ENCODE measurements around the gene CLK3. TPM values are rescaled to one million over a fixed set of nuclear protein-coding genes. Genes with fewer than 3 reads are reported as not detected.

CLK3 gene
- total and polyA plus RNA-seq, 2 donors (not counting 3 experiments of a cell fraction or from before 2014, with no cell fraction given), result 75.5 to 121 TPM

- ChIA-PET POLR2A (no interaction called here), CTCF (interaction anchor here (0.7 to 18.1 kb wide), 25 partner anchors 10 to 322 kb away, joined by 3 to 696 read pairs (median 5); no protein-coding TSS in a partner anchor)
- Histone ChIP-seq H3K9ac (replicated peaks; ENCODE audit: extremely low read depth, insufficient read depth, low read length) (no peak overlapping the region), H3K4me3 (replicated peaks in 1 of 3; ENCODE audit: insufficient read depth in 1 of 3, low read depth in 1 of 3, low read length in 3 of 3) (no peak overlapping the region), H4K20me1 (replicated peaks; ENCODE audit: control insufficient read depth, extremely low read depth, insufficient read depth, low read length) (no peaks in the 10 kb centered on the region), H3K4me2 (ENCODE audit: insufficient read depth, low read length) (no peak overlapping the region), H3K9me1 (replicated peaks; ENCODE audit: control insufficient read depth, extremely low read depth, insufficient read depth, low read length) (no peaks in the 10 kb centered on the region), H3K4me1 (ENCODE audit: control insufficient read depth, extremely low read depth, insufficient read depth, low read length) (no peaks in the 10 kb centered on the region), H2AFZ (ENCODE audit: low read depth, low read length) (no peak overlapping the region), H3K27me3 (ENCODE audit: control insufficient read depth in 2 of 2, insufficient read depth in 2 of 2, low read length in 2 of 2) (no peaks in the 10 kb centered on the region), H3K9me3 (replicated peaks; ENCODE audit: control insufficient read depth, insufficient read depth, low read length) (no peaks in the 10 kb centered on the region), H3K27ac (ENCODE audit: insufficient read depth, low read depth, low read length) (no peak overlapping the region), H3K79me2 (ENCODE audit: control insufficient read depth, insufficient read depth, low read length) (no peaks in the 10 kb centered on the region), H3K36me3 (ENCODE audit: control insufficient read depth in 2 of 2, extremely low read depth in 1 of 2, insufficient read depth in 2 of 2, low read length in 2 of 2) (peaks cover 8 to 38% of the 10 kb centered on the region in 2 experiments)
- dilution Hi-C loops (cut with MboI; ENCODE audit: extremely low pct_ligation_motif_present, low sequenced_read_pairs), result loop anchor here (25.0 kb wide), 1 partner anchor 127 kb away; no protein-coding TSS in a partner anchor
- no TSS peak for BruUV-seq (replicated peaks)
- peak; percentile 76 for DNase-seq (ENCODE audit: low read depth, low spot score)
- TF ChIP-seq CTCF (IDR thresholded peaks at IDR 0.05; ENCODE audit: extremely low read depth in 1 of 2, insufficient read depth in 1 of 2, low read depth in 1 of 2, low read length in 2 of 2), result peak; percentile 82 to 89
- TF ChIP-seq MYC (IDR thresholded peaks at IDR 0.05; ENCODE audit: low read depth, low read length), result no peak
- intact Hi-C loops (cut with micrococcal nuclease), result loop anchor here (1.0 kb wide), 3 partner anchors 16 to 315 kb away; no protein-coding TSS in a partner anchor
- peak; percentile 97 for FAIRE-seq
Observed at GRCh38 chr15:74635228-74635627, 19.6 kb downstream of the CLK3 start.

- Histone ChIP-seq H4K20me1 (replicated peaks; ENCODE audit: control insufficient read depth, extremely low read depth, insufficient read depth, low read length) (no peaks in the 10 kb centered on the region), H2AFZ (ENCODE audit: low read depth, low read length) (no peak overlapping the region), H3K9ac (replicated peaks; ENCODE audit: extremely low read depth, insufficient read depth, low read length) (no peak overlapping the region), H3K36me3 (ENCODE audit: control insufficient read depth in 2 of 2, extremely low read depth in 1 of 2, insufficient read depth in 2 of 2, low read length in 2 of 2) (peaks cover 9 to 29% of the 10 kb centered on the region in 2 experiments), H3K27ac (ENCODE audit: insufficient read depth, low read depth, low read length) (no peak overlapping the region), H3K4me1 (ENCODE audit: control insufficient read depth, extremely low read depth, insufficient read depth, low read length) (peaks cover under 1% of the 10 kb centered on the region), H3K4me2 (ENCODE audit: insufficient read depth, low read length) (no peak overlapping the region), H3K9me1 (replicated peaks; ENCODE audit: control insufficient read depth, extremely low read depth, insufficient read depth, low read length) (no peaks in the 10 kb centered on the region), H3K9me3 (replicated peaks; ENCODE audit: control insufficient read depth, insufficient read depth, low read length) (no peaks in the 10 kb centered on the region), H3K79me2 (ENCODE audit: control insufficient read depth, insufficient read depth, low read length) (no peaks in the 10 kb centered on the region), H3K4me3 (replicated peaks in 1 of 3; ENCODE audit: insufficient read depth in 1 of 3, low read depth in 1 of 3, low read length in 3 of 3) (no peak overlapping the region), H3K27me3 (ENCODE audit: control insufficient read depth in 2 of 2, insufficient read depth in 2 of 2, low read length in 2 of 2) (no peaks in the 10 kb centered on the region)
- no TSS peak for BruUV-seq (replicated peaks)
- TF ChIP-seq MYC (IDR thresholded peaks at IDR 0.05; ENCODE audit: low read depth, low read length) (no peak), POLR2A (IDR thresholded peaks at IDR 0.05; ENCODE audit: low read depth, low read length) (no peak), FOS (IDR thresholded peaks at IDR 0.05; ENCODE audit: borderline replicate concordance, insufficient read depth, low read length) (no peak), GATA2 (IDR thresholded peaks at IDR 0.05; ENCODE audit: insufficient read depth, insufficient read length, low read depth, low read length) (no peak), EZH2 (IDR thresholded peaks at IDR 0.05; ENCODE audit: borderline replicate concordance, low read depth, low read length, severe bottlenecking) (no peak), CTCF (IDR thresholded peaks at IDR 0.05; ENCODE audit: extremely low read depth in 1 of 2, insufficient read depth in 1 of 2, low read depth in 1 of 2, low read length in 2 of 2) (no peak), MAX (IDR thresholded peaks at IDR 0.05; ENCODE audit: insufficient read depth, insufficient read length) (no peak), JUN (IDR thresholded peaks at IDR 0.05; ENCODE audit: borderline replicate concordance, insufficient read depth, insufficient read length, low read depth) (no peak), POLR2AphosphoS5 (IDR thresholded peaks at IDR 0.05; ENCODE audit: insufficient read depth, low read depth, low read length) (no peak)
- ChIA-PET POLR2A (no interaction called here), CTCF (interaction anchor here (0.8 to 18.1 kb wide), 8 partner anchors 16 to 314 kb away, joined by 3 to 696 read pairs (median 4); no protein-coding TSS in a partner anchor)
- intact Hi-C loops (cut with micrococcal nuclease) (no loop called here), dilution Hi-C loops (cut with MboI; ENCODE audit: extremely low pct_ligation_motif_present, low sequenced_read_pairs) (loop anchor here (25.0 kb wide), 1 partner anchor 125 kb away; no protein-coding TSS in a partner anchor)
- no peak for DNase-seq (ENCODE audit: low read depth, low spot score)
- peak; percentile 40 for FAIRE-seq
Observed at GRCh38 chr15:74636984-74637383, 21.3 kb downstream of the CLK3 start.

Data from endothelial cell of umbilical vein (primary cell).